Measurements from ENCODE around the gene KRTAP10-4. TPM values are rescaled to one million over a fixed set of nuclear protein-coding genes. Genes with fewer than 3 reads are reported as not detected.

Gene KRTAP10-4
- total and polyA plus RNA-seq, 2 of the 4 experiments (the other 2 are of a cell fraction): not detected

- WGBS, 2 experiments (ENCODE audit: extremely low coverage in 2 of 2, insufficient read length in 1 of 2): 61% methylated on average over 11 of the region's 17 CpGs; no CpG with 5 or more reads in 1 of the 2 experiments
- Histone ChIP-seq H3K36me3 (ENCODE audit: control insufficient read depth, insufficient read depth, low read length) (no peaks in the 10 kb centered on the region), H4K8ac (ENCODE audit: low read depth in 2 of 2, low read length in 2 of 2) (no peak overlapping the region), H2BK15ac (ENCODE audit: low read depth, low read length) (no peak overlapping the region), H3K4me2 (ENCODE audit: low read depth, low read length) (no peak overlapping the region), H2BK5ac (ENCODE audit: low read depth, low read length, poor library complexity, severe bottlenecking) (no peak overlapping the region), H3K27me3 (ENCODE audit: control insufficient read depth, insufficient read depth, low read length) (peaks cover 3% of the 10 kb centered on the region; the same call in 1 of the 2 replicates), H2AK5ac (ENCODE audit: low read depth, low read length) (no peak overlapping the region), H2BK120ac (ENCODE audit: low read depth, low read length) (no peak overlapping the region), H3K56ac (ENCODE audit: extremely low read depth, insufficient read depth, low read length) (no peak overlapping the region), H3K4ac (ENCODE audit: low read depth, low read length) (no peak overlapping the region), H4K5ac (ENCODE audit: low read depth, low read length) (no peak overlapping the region), H3K4me1 (ENCODE audit: control insufficient read depth, insufficient read depth, low read length) (no peaks in the 10 kb centered on the region), H3K14ac (replicated peaks; ENCODE audit: low read depth, low read length) (no peak overlapping the region), H3K4me3 (ENCODE audit: insufficient read depth, low read depth, low read length) (no peak overlapping the region), H3K18ac (ENCODE audit: low read depth, low read length) (no peak overlapping the region), H3K79me1 (ENCODE audit: low read depth in 1 of 2, low read length in 2 of 2) (no peaks in the 10 kb centered on the region), H4K20me1 (ENCODE audit: insufficient read depth, low read length) (no peaks in the 10 kb centered on the region), H2AFZ (replicated peaks; ENCODE audit: low read length, poor library complexity) (no peak overlapping the region), H3K23ac (ENCODE audit: low read depth, low read length) (no peak overlapping the region), H2AK9ac (replicated peaks; ENCODE audit: low read depth, low read length, poor library complexity) (no peak overlapping the region), H2BK20ac (ENCODE audit: low read depth, low read length) (no peak overlapping the region), H3K9me3 (ENCODE audit: control insufficient read depth, insufficient read depth, low read length) (peaks cover 13% of the 10 kb centered on the region), H3K9ac (ENCODE audit: low read depth, low read length) (no peak overlapping the region), H4K91ac (ENCODE audit: insufficient read depth, low read depth, low read length) (no peak overlapping the region), H3K27ac (ENCODE audit: insufficient read depth, low read length) (no peak overlapping the region), H3K9me1 (ENCODE audit: insufficient read depth, low read length) (no peaks in the 10 kb centered on the region)
- ATAC-seq (ENCODE audit: low read depth) (no peak), DNase-seq (no peak)
- BruUV-seq (replicated peaks): no TSS peak
- in situ Hi-C loops (cut with MboI; ENCODE audit: low sequenced_read_pairs): no loop called here
- no peak for TF ChIP-seq RAD21 (IDR thresholded peaks at IDR 0.05; ENCODE audit: low read length)
- no peak for TF ChIP-seq SMC3 (IDR thresholded peaks at IDR 0.05; ENCODE audit: low read depth, low read length)
- no peak for TF ChIP-seq POLR2A (IDR thresholded peaks at IDR 0.05; ENCODE audit: low read depth, low read length)
- no peak for TF ChIP-seq CTCF (conservative IDR thresholded peaks at IDR 0.05; ENCODE audit: low read depth, low read length)
- ChIA-PET POLR2A (ENCODE audit: unreplicated experiment) (no interaction called here), CTCF (no interaction called here)
- dilution Hi-C loops (cut with HindIII; ENCODE audit: low sequenced_read_pairs, unreplicated experiment): no loop called here
- intact Hi-C loops (cut with micrococcal nuclease): no loop called here
Measured at GRCh38 chr21:44615911-44616590, 42.5 kb downstream of the KRTAP10-4 start.

All from IMR-90 (cell line).